GM23338 (cell line): ENCODE measurements around the gene RHOF. TPM values are rescaled to one million over a fixed set of nuclear protein-coding genes. Genes with fewer than 3 reads are reported as not detected.
A peak's percentile ranks its signal among the peaks of the same experiment; 100 is the strongest.
"Not testable (repeated sequence)": the region's sequence is repeated elsewhere in the genome, so short reads cannot be mapped to it uniquely, and the experiment has no call there.

ENCODE experiments used
- ATAC-seq: fragments of 200-7000 bp; cut with Tn5 transposase; 3 replicates; pipeline ENCODE4 v1.9.1; 2020
- DNase-seq: peaks from one replicate; pipeline ENCODE4 v3.0.0-alpha.2; 2015; ENCODE audit warnings: low spot score
- H2AFZ ChIP-seq: fragments of 200-600 bp; sonication (generic); 2 replicates; pipeline ENCODE4 v1.8.0; 2016; ENCODE audit warnings: antibody characterized with exemption, mild to moderate bottlenecking, moderate library complexity
- H3F3A ChIP-seq: fragments of 200-600 bp; sonication (generic); replicated peaks from 2 replicates; pipeline ENCODE4 v1.8.0; 2017; ENCODE audit warnings: antibody characterized with exemption, mixed run types, low read depth
- H3K27ac ChIP-seq: fragments of 200-600 bp; sonication (generic); 2 replicates; pipeline ENCODE4 v1.6.1; 2016; ENCODE audit warnings: low read depth
- H3K27me3 ChIP-seq: fragments of 200-600 bp; sonication (generic); 2 replicates; pipeline ENCODE4 v1.8.0; 2016; ENCODE audit warnings: mild to moderate bottlenecking, mixed run types, moderate library complexity; ENCODE audit not compliant: insufficient read depth
- H3K36me3 ChIP-seq: fragments of 200-600 bp; sonication (generic); 2 replicates; pipeline ENCODE4 v1.8.0; 2016; ENCODE audit warnings: mild to moderate bottlenecking; ENCODE audit not compliant: insufficient read depth
- H3K4me1 ChIP-seq: fragments of 200-600 bp; sonication (generic); 2 replicates; pipeline ENCODE4 v1.8.0; 2016; ENCODE audit warnings: mild to moderate bottlenecking, moderate library complexity; ENCODE audit not compliant: insufficient read depth
- H3K4me2 ChIP-seq: fragments of 200-600 bp; sonication (generic); 2 replicates; pipeline ENCODE4 v1.7.1; 2017; ENCODE audit warnings: mixed run types
- H3K4me3 ChIP-seq: fragments of 200-600 bp; sonication (generic); 2 replicates; pipeline ENCODE4 v1.6.1; 2016; ENCODE audit warnings: mixed run types
- H3K79me2 ChIP-seq: fragments of 200-600 bp; sonication (generic); replicated peaks from 2 replicates; pipeline ENCODE4 v1.8.0; 2017; ENCODE audit warnings: mild to moderate bottlenecking; ENCODE audit not compliant: insufficient read depth
- H3K9me2 ChIP-seq: fragments of 200-600 bp; sonication (generic); 2 replicates; pipeline ENCODE4 v1.8.0; 2017; ENCODE audit not compliant: insufficient read depth
- H4K20me1 ChIP-seq: fragments of 200-600 bp; sonication (generic); replicated peaks from 2 replicates; pipeline ENCODE4 v1.8.0; 2017; ENCODE audit warnings: mild to moderate bottlenecking; ENCODE audit not compliant: insufficient read depth
- H3K27ac Mint-ChIP-seq: 2 replicates; pipeline ENCODE4 v1.8.0; 2020; ENCODE audit warnings: inconsistent platforms, mild to moderate bottlenecking, moderate library complexity, mixed read lengths
- H3K27me3 Mint-ChIP-seq: 3 replicates; pipeline ENCODE4 v1.8.0; 2022; ENCODE audit warnings: low read depth, mild to moderate bottlenecking, moderate library complexity, mixed read lengths, inconsistent platforms; ENCODE audit not compliant: insufficient read depth, poor library complexity
- H3K36me3 Mint-ChIP-seq: 3 replicates; pipeline ENCODE4 v1.8.0; 2021; ENCODE audit warnings: low read depth, mild to moderate bottlenecking, inconsistent platforms, moderate library complexity, mixed read lengths
- H3K4me1 Mint-ChIP-seq: 3 replicates; pipeline ENCODE4 v1.8.0; 2020; ENCODE audit warnings: mild to moderate bottlenecking, inconsistent platforms, mixed read lengths
- H3K4me3 Mint-ChIP-seq: 3 replicates; pipeline ENCODE4 v1.8.0; 2021; ENCODE audit warnings: moderate library complexity, mild to moderate bottlenecking, inconsistent platforms, mixed read lengths
- H3K9me3 Mint-ChIP-seq: 3 replicates; pipeline ENCODE4 v1.8.0; 2020; ENCODE audit warnings: moderate library complexity, mild to moderate bottlenecking, inconsistent platforms, mixed read lengths
- CREB1 ChIP-seq: fragments of 250-450 bp; sonication (Bioruptor Pico); IDR thresholded peaks from 2 replicates; pipeline ENCODE4 v1.5.0; 2020; ENCODE audit warnings: low read depth, mild to moderate bottlenecking, moderate library complexity
- CTCF ChIP-seq, 2 experiments: fragments of 200-600 bp in 1 of 2; sonication (generic) in 1 of 2; conservative IDR thresholded peaks; 2 replicates each; pipeline versions ENCODE4 v1.5.1 to v1.6.1; 2016 to 2017; ENCODE audit warnings: antibody characterized with exemption in 2 of 2, low read depth in 2 of 2, mild to moderate bottlenecking in 2 of 2, moderate library complexity in 1 of 2
- EZH2 ChIP-seq: fragments of 200-600 bp; sonication (generic); IDR thresholded peaks from one replicate; pipeline ENCODE4 v1.8.0; 2017; ENCODE audit warnings: antibody characterized with exemption, mild to moderate bottlenecking, low read depth; ENCODE audit not compliant: unreplicated experiment
- JUNB ChIP-seq: IDR thresholded peaks from one replicate; pipeline ENCODE4 v1.6.1; 2016; ENCODE audit warnings: antibody characterized with exemption; ENCODE audit not compliant: unreplicated experiment
- NANOG ChIP-seq: IDR thresholded peaks from 2 replicates; pipeline ENCODE4 v1.6.1; 2016; ENCODE audit warnings: antibody characterized with exemption, borderline replicate concordance
- REST ChIP-seq: IDR thresholded peaks from one replicate; pipeline ENCODE4 v1.6.1; 2018; ENCODE audit warnings: antibody characterized with exemption; ENCODE audit not compliant: unreplicated experiment
- STAT1 ChIP-seq: IDR thresholded peaks from one replicate; pipeline ENCODE4 v1.6.1; 2016; ENCODE audit warnings: antibody characterized with exemption; ENCODE audit not compliant: unreplicated experiment
- ZNF462 ChIP-seq: fragments of 250-450 bp; sonication (Bioruptor Pico); IDR thresholded peaks from 2 replicates; pipeline ENCODE4 v1.5.0; 2020; ENCODE audit warnings: mild to moderate bottlenecking, moderate library complexity
- polyA plus RNA-seq: library from polyadenylated mRNA; unstranded; fragments of >200 nt; fragmentation: Nextera tagmentation; extraction: Ambion mirVana; gene quantifications from 2 replicates; pipeline ENCODE4 v1.2.1, GENCODE V29; 2016
- total RNA-seq: library from RNA; depleted of rRNA; stranded (reverse); fragments of >200 nt; shearing (Covaris generic); gene quantifications from 2 replicates; pipeline ENCODE4 v1.2.3, GENCODE V29; 2014

RHOF gene
- total and polyA plus RNA-seq, 2 experiments from 2014 or later: 10.5 to 53.4 TPM

- no peak overlapping the region for H3K4me2 ChIP-seq
- H3K27ac ChIP-seq: peak overlapping the region; percentile 76
- DNase-seq (peak; percentile 41), ATAC-seq (peak; percentile 58)
- no peaks in the 10 kb centered on the region for H3K27me3 Mint-ChIP-seq
- H3K9me3 Mint-ChIP-seq: no peaks in the 10 kb centered on the region
- H3K9me2 ChIP-seq: no peaks in the 10 kb centered on the region; the same call in 1 of the 2 replicates
- peaks cover 9% of the 10 kb centered on the region; the same call in 1 of the 2 replicates for H3F3A ChIP-seq
- no peak overlapping the region for H2AFZ ChIP-seq
- no peak overlapping the region for H3K4me3 Mint-ChIP-seq
- H3K4me1 ChIP-seq: no peaks in the 10 kb centered on the region
- H3K4me1 Mint-ChIP-seq: no peaks in the 10 kb centered on the region
- no peak overlapping the region for H3K4me3 ChIP-seq
- H3K36me3 ChIP-seq: no peaks in the 10 kb centered on the region; the same call in 1 of the 2 replicates
- H4K20me1 ChIP-seq: no peaks in the 10 kb centered on the region
- peak overlapping the region; percentile 53; the same call in 1 of the 2 replicates for H3K27ac Mint-ChIP-seq
- peaks cover 18% of the 10 kb centered on the region for H3K36me3 Mint-ChIP-seq
- H3K27me3 ChIP-seq: no peaks in the 10 kb centered on the region
- peaks cover 8% of the 10 kb centered on the region; the same call in 1 of the 2 replicates for H3K79me2 ChIP-seq
- TF ChIP-seq CTCF (conservative IDR thresholded peaks at IDR 0.05; ENCODE audit: low read depth in 2 of 2) (no peak), ZNF462 (CRISPR knock-in tag) (no peak), STAT1 (no peak), JUNB (no peak), REST (no peak), CREB1 (CRISPR knock-in tag) (no peak), NANOG (no peak), EZH2 (no peak)
Measured at GRCh38 chr12:121748218-121748570, 45.3 kb downstream of the RHOF start.

GRCh38 chr12:121745545-121745944 is 47.9 kb downstream of the RHOF start:
- ATAC-seq, H3F3A ChIP-seq, H3K27me3 ChIP-seq, H3K27ac Mint-ChIP-seq, DNase-seq, H3K4me1 Mint-ChIP-seq, H3K36me3 ChIP-seq, H3K9me2 ChIP-seq, H3K9me3 Mint-ChIP-seq, H2AFZ ChIP-seq, H3K4me1 ChIP-seq, H3K4me3 ChIP-seq, H3K27me3 Mint-ChIP-seq, H3K27ac ChIP-seq, H4K20me1 ChIP-seq, H3K4me3 Mint-ChIP-seq, H3K4me2 ChIP-seq: not testable (repeated sequence)
- H3K36me3 Mint-ChIP-seq: peaks cover 12% of the 10 kb centered on the region
- peaks cover 14% of the 10 kb centered on the region for H3K79me2 ChIP-seq
